ENCODE results near the gene SLC8A1.

DNA sequence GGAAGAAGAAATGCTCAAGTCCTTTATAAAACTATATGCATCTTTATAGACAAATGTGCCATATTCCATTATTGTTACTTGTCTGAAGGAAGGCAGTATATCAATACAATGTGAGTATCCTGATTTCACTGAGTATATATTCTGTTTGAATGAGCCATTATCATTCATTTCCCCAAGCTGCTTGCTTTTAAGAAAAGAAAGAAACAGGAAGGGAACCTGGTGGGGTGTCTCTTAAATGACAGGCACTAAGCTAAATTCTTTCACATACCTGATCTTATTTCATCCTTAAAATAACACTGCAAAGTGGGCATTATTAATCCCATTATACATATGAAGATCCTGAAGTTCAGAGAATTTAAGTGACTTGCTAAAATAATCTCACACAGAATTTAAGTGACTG lies 307.9 kb downstream of the SLC8A1 start:
- TF ChIP-seq, protein P1, sequence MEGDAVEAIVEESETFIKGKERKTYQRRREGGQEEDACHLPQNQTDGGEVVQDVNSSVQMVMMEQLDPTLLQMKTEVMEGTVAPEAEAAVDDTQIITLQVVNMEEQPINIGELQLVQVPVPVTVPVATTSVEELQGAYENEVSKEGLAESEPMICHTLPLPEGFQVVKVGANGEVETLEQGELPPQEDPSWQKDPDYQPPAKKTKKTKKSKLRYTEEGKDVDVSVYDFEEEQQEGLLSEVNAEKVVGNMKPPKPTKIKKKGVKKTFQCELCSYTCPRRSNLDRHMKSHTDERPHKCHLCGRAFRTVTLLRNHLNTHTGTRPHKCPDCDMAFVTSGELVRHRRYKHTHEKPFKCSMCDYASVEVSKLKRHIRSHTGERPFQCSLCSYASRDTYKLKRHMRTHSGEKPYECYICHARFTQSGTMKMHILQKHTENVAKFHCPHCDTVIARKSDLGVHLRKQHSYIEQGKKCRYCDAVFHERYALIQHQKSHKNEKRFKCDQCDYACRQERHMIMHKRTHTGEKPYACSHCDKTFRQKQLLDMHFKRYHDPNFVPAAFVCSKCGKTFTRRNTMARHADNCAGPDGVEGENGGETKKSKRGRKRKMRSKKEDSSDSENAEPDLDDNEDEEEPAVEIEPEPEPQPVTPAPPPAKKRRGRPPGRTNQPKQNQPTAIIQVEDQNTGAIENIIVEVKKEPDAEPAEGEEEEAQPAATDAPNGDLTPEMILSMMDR (conservative IDR thresholded peaks at IDR 0.05; ENCODE audit: low read depth, low read length): no peak
- TF ChIP-seq EZH2 (IDR thresholded peaks at IDR 0.05; ENCODE audit: borderline replicate concordance, low read depth, low read length, poor library complexity, severe bottlenecking): no peak
